Measurements from ENCODE around the gene KIF3C.
A peak's percentile ranks its signal among the peaks of the same experiment; 100 is the strongest.
"Not testable (repeated sequence)": the region's sequence is repeated elsewhere in the genome, so short reads cannot be mapped to it uniquely, and the experiment has no call there.

Gene KIF3C

GRCh38 chr2:25998816-25999383 lies 16.6 kb upstream of the KIF3C start:
- not testable (repeated sequence) for DNase-seq

DNA sequence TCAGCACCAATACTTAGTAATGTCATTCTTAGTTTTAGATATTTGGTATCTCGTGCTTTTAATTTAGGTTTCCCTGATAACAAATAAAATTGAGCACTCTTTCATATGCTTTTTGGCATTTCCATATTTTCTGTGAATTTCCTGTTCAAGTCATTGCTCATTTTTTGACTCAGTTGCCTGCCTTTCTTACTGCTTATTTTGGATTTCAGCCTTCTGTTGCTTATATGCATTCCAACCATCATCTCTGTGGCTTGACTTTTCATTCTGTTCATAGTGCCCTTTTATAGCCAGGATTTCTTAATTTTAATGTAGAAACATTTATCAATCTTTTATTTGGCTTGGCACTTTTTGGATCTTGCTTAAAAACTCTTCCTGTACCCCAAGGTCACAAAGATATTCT lies 14.5 kb upstream of the KIF3C start:
- DNase-seq: no peak

DNA sequence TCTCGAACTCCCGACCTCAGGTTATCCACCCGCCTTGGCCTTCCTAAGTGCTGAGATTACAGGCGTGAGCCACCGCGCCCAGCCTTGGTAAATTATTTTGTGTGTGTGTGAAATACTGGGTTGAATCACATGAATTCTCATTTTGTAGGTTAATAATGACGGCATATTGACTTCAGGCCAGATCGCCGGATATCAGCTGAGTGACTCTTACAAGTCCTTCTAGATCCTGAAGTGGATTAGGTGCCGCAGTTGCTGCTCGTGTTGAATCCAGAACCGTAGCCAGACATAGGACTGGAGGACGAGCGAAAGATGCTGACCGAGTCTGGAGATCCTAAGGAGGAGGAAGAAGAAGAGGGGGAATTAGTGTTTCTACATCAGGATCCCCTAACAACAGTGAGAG lies 12.2 kb upstream of the KIF3C start:
- no peak for DNase-seq

- DNase-seq: no peak
Measured at GRCh38 chr2:25993049-25993448, 10.8 kb upstream of the KIF3C start.

- DNase-seq: no peak
Measured at GRCh38 chr2:25992556-25992955, 10.3 kb upstream of the KIF3C start.

GRCh38 chr2:25991965-25992364 lies 9.7 kb upstream of the KIF3C start:
- DNase-seq: no peak

- DNase-seq: no peak
Measured at GRCh38 chr2:25989154-25989553, 6.9 kb upstream of the KIF3C start.

DNA sequence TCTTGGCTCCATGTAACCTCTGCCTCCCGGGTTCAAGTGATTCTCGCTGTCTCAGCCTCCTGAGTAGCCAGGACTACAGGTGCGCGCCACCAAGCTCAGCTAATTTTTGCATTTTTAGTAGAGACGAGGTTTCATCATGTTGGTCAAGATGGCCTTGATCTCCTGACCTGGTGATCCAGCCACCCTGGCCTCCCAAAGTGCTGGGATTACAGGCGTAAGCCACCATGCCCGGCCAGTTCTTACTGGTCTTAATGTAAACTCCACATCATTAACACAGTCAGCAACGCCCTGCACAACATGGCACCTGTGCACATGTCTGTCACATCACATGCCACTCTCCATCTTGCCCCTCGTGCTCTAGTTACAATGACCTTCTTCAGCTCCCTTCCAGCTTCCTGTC lies 5.8 kb upstream of the KIF3C start:
- DNase-seq: no peak

DNA sequence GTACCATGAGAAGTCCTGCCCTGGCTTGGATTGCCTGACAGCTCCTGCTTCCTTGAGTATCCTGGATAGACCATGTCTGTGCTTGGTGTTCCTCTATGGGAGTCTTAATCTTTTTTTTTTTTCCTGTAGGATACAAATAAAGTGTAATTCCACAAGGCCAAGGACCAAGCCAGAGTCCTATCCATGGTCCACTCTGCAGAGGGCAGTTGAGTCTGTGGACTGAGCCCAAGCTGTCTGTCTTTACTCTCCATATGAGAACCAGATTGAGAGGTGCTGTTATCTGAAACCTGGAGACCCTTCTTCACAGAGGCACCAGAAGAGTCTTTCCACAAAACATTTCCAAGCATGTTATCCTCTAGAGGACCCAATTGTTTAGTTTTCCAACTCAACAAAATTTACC lies 1.4 kb upstream of the KIF3C start:
- DNase-seq: no peak

DNA sequence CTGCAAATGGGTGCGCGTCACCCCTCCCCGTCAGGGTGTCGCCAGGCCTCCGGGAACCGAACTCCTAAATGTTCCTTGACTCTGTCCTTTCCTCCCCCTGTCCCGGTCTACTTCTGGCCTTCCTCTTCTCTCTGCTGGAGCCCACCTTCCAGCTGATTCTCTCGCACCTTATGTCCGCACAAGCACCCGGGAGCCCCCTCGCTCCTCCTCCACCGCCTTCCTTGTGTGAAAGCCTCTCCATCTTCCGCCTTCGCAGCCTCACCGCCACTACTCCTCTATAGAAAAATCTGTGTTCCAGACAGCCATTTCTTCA lies 627 bp upstream of the KIF3C start:
- DNase-seq: no peak

GRCh38 chr2:25981596-25982272 lies 563 bp downstream of the KIF3C start:
- peak; percentile 22 for DNase-seq

DNA sequence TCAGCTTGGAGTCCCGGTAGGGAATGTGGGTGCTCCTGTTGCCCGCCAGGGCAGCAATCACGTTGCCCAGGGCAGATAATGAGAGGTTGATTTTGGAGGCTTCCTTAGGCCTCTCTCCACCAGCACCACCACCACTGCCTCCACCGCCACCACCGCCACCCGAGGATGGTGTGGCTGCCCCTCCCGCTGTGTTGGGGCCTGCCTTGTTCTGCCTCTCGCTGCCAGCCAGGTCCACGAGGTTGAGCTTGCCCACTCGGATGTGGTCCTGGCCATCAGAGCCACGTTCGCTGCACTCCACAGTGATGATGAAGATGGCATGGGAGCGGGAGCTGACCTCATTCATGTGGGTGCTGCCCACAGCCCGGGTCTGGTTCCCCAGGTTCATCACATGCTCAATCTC lies 1.3 kb downstream of the KIF3C start:
- DNase-seq: no peak

DNA sequence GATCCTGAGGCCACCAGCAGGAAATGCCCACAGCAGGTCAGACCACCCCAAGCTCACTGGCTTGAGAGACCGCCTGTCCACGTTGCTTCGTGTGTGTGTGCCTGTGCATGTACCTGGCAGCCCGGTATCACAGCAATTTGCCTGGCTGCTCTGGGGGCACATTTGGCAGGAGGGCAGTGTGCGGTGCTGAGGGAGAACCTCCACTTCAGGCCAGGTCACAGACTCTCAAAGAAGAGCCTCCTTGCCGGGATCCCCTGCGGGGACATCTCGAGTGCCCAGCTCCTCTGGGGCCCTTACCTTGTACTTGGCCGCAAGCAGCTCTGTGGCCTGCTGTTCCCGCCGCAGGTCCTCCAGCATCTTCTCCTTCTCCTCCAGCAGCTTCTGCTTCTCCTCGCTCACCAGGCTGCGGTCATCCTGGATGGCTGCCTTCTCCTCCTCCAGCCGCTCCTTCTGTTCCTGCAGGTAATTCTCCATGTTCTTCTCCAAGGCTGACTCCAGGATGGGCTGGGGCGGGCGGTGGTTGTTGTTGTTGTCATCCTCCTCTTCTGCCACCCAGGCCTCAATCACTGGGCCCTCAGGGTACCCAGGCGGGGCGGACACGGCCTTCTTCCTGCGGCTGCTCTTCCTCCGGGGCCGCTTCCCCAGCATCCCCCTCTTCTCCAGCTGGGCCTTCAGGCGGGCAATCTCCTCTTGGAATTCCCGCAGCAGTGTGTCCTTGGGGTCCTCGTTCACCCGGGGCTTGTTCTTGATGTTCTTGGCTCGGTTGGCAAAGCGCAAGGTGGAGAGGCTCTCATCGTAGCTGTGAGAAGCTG lies 2.0 kb downstream of the KIF3C start:
- DNase-seq: no peak

DNA sequence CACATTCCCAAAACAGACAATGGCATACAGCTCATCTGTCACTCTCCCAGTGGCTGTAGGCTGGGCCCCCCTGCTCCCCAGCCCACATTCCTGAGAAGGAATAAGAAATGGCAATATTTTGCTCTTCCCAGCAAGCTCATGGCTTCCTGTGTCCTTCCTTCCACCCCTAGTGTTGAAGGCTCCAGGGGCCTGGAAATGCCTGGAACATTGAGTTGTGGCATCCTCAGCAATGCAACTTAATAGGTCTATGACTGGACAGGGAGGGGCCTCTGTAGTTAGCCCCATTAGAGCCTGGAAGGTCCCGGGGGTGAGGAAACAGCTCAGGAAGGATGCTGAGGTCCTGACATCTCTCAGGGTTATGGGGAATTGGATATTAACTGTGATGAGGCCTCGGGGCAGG lies 3.3 kb downstream of the KIF3C start:
- DNase-seq: no peak

DNA sequence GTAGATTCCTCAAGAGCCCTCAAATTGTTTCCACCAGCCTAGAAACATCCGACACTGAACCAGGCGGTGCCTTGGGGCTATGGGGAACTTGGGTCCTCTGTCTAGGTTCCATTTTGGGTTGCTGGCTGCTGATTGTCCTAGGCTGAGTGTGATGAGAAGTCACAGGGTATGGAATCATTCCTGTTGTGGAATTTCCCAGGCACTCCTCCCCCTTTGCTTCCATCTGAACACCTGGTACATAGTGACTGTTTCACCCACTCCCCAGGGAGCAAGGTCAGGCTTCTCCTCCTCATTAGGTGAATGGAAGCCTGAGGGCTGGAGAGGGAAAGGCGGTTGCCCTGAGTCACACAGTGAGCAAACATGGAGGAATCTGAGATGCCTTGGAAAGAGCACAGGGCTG lies 4.5 kb downstream of the KIF3C start:
- no peak for DNase-seq

GRCh38 chr2:25976983-25977741 lies 5.1 kb downstream of the KIF3C start:
- DNase-seq: no peak

DNA sequence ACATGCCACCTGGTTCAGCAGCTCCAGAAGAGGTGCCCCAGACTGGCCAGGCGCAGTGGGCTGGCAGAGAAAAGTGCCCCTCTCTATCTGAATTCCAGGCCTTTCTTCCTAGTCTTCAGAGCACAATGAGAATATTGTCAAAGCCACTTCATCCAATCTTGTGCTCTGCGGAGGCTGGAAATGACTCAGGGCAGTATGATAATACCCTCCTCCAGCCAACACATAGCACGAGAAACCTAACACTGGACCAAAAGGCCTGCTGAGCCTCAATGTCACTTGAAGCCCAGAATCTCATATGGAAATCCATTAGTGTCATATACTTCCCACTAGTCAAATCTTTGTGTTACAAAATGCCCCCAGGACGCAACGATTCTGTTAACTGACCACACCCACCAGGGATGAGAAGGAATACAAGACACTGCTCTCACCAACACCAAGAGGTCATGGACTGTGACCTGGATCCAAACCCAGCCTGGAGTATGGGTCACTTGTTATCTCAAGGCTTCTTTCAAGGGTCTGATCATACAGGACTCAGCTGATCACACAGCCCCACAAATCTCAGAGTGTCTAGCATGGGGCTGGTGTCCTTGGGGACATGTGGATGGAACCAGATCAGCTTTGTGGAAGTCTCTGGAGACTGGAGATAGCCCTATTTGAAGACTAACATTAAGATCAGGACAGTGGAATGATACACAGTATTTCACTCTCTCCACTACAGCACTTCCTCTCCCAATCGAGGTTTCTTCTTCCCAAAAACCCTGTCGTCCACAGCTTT lies 10.1 kb downstream of the KIF3C start:
- DNase-seq: no peak

DNA sequence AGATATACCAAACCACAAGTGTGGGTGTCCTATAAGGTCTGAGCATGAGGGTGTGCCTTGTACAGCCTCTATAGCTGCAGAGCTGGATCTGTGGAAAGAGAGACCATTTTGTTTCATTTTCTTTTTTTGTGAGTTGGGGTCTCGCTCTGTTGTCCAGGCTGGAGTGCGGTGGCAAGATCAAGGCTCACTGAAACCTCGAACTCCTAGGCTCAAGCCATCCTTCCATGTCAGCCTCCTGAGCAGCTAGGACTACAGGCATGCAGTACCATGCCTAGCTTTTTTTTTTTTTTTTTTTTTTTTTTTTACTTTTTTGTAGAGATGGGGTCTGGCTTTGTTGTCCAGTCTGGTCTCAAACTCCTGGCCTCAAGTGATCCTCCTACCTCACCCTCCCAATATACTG lies 10.7 kb downstream of the KIF3C start:
- DNase-seq: no peak

- DNase-seq: no peak
Measured at GRCh38 chr2:25966531-25967270, 15.6 kb downstream of the KIF3C start.

GRCh38 chr2:25964891-25965290 lies 17.4 kb downstream of the KIF3C start:
- no peak for DNase-seq

DNA sequence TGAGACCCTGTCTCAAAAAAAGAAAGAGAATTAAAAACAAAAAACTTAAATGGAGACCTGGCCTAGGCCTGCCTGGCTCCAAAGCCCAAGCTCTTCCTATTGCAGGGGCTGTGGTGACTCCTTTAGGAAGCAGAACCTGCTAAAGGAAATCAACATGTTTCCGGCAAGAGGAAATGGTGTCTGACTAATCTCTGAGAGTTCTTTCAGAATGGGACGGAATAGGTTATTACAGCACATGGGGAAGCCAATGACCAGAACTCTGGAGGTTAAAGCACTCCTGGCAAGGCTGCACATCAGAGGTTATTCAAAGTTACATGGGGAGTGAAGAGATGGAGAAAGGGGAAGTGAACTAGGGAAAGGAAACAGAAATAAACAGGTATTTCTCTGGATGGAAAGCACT lies 21.4 kb downstream of the KIF3C start:
- no peak for DNase-seq

- no peak for DNase-seq
Measured at GRCh38 chr2:25960396-25960795, 21.9 kb downstream of the KIF3C start.
